Mucosa of rectum (tissue), 2 donors: Measurements from ENCODE around the gene CDK5RAP1.

ENCODE experiments used
- H3K27ac ChIP-seq, 2 donors: one replicate each; pipeline ENCODE4 v1.7.0; 2013; ENCODE audit warnings: inconsistent platforms in 2 of 2, low read depth in 2 of 2, low read length in 2 of 2
- H3K27me3 ChIP-seq, 2 donors: one replicate each; pipeline ENCODE4 v1.7.0; 2013; ENCODE audit warnings: low read length in 2 of 2; ENCODE audit not compliant: control insufficient read depth in 2 of 2, insufficient read depth in 2 of 2
- H3K36me3 ChIP-seq, 2 donors: one replicate each; pipeline ENCODE4 v1.7.0; 2013; ENCODE audit warnings: low read length in 2 of 2; ENCODE audit not compliant: control insufficient read depth in 2 of 2, insufficient read depth in 2 of 2
- H3K4me1 ChIP-seq, 2 donors: one replicate each; pipeline ENCODE4 v1.7.0; 2013; ENCODE audit warnings: low read length in 2 of 2, mild to moderate bottlenecking in 1 of 2; ENCODE audit not compliant: control insufficient read depth in 2 of 2, insufficient read depth in 2 of 2
- H3K4me3 ChIP-seq, 2 donors: one replicate each; pipeline ENCODE4 v1.7.0; 2013; ENCODE audit warnings: low read length in 2 of 2
- H3K9ac ChIP-seq, 2 donors: one replicate each; pipeline ENCODE4 v1.7.0; 2013; ENCODE audit warnings: low read length in 2 of 2, low read depth in 1 of 2, mild to moderate bottlenecking in 1 of 2
- H3K9me3 ChIP-seq, 2 donors: one replicate each; pipeline ENCODE4 v1.7.0; 2013; ENCODE audit warnings: low read length in 2 of 2; ENCODE audit not compliant: control insufficient read depth in 2 of 2
- donor health status: healthy.
- donor health status: Normal muscosa, but diverticular disease.

CDK5RAP1 gene

DNA sequence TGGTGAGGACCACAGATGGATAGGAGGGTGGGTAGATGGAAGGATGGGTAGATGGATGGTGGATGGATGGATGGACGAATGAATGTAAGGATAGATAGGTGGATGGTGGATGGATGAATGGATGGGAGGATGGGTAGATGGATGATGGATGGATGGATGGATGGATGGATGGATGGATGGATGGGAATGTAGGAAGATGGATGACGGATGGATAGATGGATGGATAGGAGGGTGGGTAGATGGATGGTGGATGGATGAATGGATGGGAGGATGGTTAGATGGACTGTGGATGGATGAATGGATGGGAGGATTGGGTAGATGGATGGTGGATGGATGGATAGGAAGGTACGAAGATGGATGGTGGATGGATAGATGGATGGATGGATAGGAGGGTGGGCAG, 67.2 kb downstream of the CDK5RAP1 start:
- no peaks in the 10 kb centered on the region for H3K9me3 ChIP-seq

GRCh38 chr20:33333616-33334015, 67.7 kb downstream of the CDK5RAP1 start:
- H3K36me3 ChIP-seq: no peaks in the 10 kb centered on the region
- H3K27ac ChIP-seq: no peak overlapping the region
- H3K4me1 ChIP-seq: no peaks in the 10 kb centered on the region
- H3K27me3 ChIP-seq: peaks cover 0 to 3% of the 10 kb centered on the region in 2 donors
- no peak overlapping the region for H3K4me3 ChIP-seq
- H3K9ac ChIP-seq: no peak overlapping the region
- no peaks in the 10 kb centered on the region for H3K9me3 ChIP-seq

More for the DNA sequence above, 67.2 kb downstream of the CDK5RAP1 start:
- peaks cover 0 to 3% of the 10 kb centered on the region in 2 donors for H3K27me3 ChIP-seq
- H3K4me3 ChIP-seq: no peak overlapping the region
- H3K4me1 ChIP-seq: no peaks in the 10 kb centered on the region
- no peak overlapping the region for H3K9ac ChIP-seq
- no peaks in the 10 kb centered on the region for H3K36me3 ChIP-seq
- H3K27ac ChIP-seq: no peak overlapping the region

DNA sequence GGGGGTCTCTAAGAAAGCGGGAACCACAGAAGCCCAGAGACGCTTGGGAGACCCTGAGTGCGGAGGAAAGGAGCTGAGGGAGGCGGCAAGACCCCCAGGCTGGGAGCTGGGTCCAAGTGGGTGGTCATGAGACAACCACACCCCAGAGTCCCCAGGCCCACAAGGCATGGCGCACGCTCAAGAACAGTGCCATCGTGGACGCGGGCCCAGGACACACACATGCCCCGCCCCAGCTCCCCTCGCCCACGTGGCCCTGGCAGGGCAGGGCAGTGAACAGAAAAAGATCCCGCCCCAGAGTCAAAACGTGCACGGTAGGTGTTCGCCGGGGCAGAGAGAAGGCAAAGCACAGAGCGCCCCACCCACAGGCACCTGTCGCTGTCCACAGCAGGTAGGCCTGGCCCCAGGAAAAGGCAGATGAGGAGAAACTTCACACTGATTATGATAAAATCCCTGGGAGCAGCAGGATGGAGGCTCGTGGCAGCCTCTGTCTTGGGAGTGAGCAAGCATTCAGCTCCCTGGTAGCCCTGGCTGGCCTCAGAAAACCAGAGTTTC, 68.3 kb downstream of the CDK5RAP1 start:
- Histone ChIP-seq H3K9ac (no peak overlapping the region), H3K4me3 (no peak overlapping the region), H3K36me3 (no peaks in the 10 kb centered on the region), H3K27me3 (peaks cover 3% of the 10 kb centered on the region in 2 donors), H3K27ac (no peak overlapping the region), H3K9me3 (no peaks in the 10 kb centered on the region), H3K4me1 (no peaks in the 10 kb centered on the region)

GRCh38 chr20:33328157-33329137, 72.9 kb downstream of the CDK5RAP1 start:
- Histone ChIP-seq H3K27me3 (peaks cover 3% of the 10 kb centered on the region in 2 donors), H3K36me3 (no peaks in the 10 kb centered on the region), H3K9me3 (no peaks in the 10 kb centered on the region), H3K27ac (no peak overlapping the region), H3K9ac (no peak overlapping the region), H3K4me1 (no peaks in the 10 kb centered on the region), H3K4me3 (no peak overlapping the region)

DNA sequence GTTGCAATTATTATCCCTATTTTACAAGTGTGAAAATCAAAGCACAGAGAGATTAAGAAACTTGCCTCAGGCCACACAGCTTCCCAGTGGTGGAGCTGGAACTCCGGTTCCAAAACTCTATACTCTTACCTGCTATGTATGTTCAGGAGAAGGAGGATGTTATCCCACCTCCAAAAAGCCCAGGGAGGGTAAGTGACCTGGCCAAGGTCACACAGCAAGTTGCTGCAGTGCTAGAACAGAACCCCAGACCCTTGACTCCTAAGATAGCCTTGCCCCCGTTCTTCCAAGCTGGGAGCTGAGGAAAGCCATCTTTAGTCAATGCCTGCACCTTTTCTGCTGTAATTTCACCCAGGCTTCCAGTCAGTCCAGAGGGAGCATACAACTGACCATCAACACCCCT, 76.0 kb downstream of the CDK5RAP1 start:
- no peak overlapping the region for H3K27ac ChIP-seq
- no peaks in the 10 kb centered on the region for H3K4me1 ChIP-seq
- H3K9ac ChIP-seq: no peak overlapping the region
- H3K4me3 ChIP-seq: no peak overlapping the region
- no peaks in the 10 kb centered on the region for H3K36me3 ChIP-seq
- no peaks in the 10 kb centered on the region for H3K9me3 ChIP-seq
- H3K27me3 ChIP-seq: peaks cover 3 to 8% of the 10 kb centered on the region in 2 donors

DNA sequence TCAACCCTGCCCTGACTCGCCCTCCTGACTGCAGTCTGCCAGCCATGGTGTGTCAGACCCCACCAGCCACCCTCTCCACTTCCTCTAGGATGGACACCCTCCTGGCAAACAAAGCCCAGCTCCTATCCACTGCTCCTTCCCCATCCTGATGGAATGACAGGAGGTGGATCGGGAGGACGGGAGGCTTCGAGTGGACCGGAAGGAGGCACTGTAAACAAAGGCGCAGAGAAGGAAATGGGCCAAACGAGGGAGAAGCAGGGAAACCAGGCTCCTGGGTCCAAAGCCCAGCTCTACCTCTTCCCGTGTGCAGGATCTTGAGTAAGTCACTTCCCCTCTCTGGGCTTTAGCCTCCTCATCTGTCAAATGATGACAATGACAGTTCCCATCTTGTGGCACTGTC, 78.1 kb downstream of the CDK5RAP1 start:
- H3K36me3 ChIP-seq: no peaks in the 10 kb centered on the region
- H3K9me3 ChIP-seq: no peaks in the 10 kb centered on the region
- no peak overlapping the region for H3K9ac ChIP-seq
- H3K4me1 ChIP-seq: no peaks in the 10 kb centered on the region
- no peak overlapping the region for H3K27ac ChIP-seq
- no peak overlapping the region for H3K4me3 ChIP-seq
- H3K27me3 ChIP-seq: peaks cover 6 to 11% of the 10 kb centered on the region in 2 donors

GRCh38 chr20:33322456-33322855, 78.9 kb downstream of the CDK5RAP1 start:
- Histone ChIP-seq H3K4me3 (no peak overlapping the region), H3K27me3 (peaks cover 6 to 18% of the 10 kb centered on the region in 2 donors), H3K27ac (no peak overlapping the region), H3K4me1 (no peaks in the 10 kb centered on the region), H3K36me3 (no peaks in the 10 kb centered on the region), H3K9me3 (no peaks in the 10 kb centered on the region), H3K9ac (no peak overlapping the region)

DNA sequence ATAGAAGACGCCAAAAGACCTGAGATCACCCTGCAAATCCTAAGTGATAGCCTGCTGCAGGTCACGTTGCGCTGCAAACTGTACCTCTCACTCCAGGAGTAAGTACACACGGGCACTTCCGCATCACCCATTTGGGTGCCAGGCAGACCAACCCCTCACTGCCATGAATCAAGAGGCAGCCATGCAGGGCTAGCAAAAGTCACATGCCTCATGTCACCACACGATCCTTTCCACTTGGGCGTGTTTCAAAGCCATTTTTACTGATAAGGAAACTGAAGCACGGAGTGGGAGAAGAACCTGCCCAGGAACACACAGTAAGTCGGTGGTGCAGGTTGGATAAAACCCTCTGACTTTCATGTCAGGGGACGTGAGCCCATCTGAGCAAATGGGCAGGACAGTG, 81.3 kb downstream of the CDK5RAP1 start:
- no peak overlapping the region for H3K4me3 ChIP-seq
- H3K9me3 ChIP-seq: no peaks in the 10 kb centered on the region
- no peak overlapping the region for H3K9ac ChIP-seq
- no peak overlapping the region for H3K27ac ChIP-seq
- H3K4me1 ChIP-seq: no peaks in the 10 kb centered on the region
- H3K36me3 ChIP-seq: no peaks in the 10 kb centered on the region
- H3K27me3 ChIP-seq: peaks cover 6 to 18% of the 10 kb centered on the region in 2 donors

DNA sequence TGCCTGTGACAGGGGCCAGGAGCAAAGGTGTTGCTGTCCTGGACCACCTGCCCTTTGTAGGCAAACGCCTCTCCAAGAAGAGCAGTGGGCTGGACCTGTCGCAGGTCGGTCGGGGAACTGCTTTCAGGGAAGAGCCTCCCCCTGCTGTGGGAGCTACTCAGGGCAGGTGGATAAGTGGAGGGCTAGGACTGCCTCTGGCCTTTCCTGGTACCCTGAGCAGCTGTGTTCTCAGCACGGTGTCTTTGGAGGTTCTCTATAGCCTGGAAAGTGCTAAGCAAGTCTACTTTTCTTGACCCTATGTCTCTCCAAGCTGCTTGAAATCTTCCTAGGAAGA, 83.3 kb downstream of the CDK5RAP1 start:
- no peaks in the 10 kb centered on the region for H3K9me3 ChIP-seq
- peaks cover 6 to 14% of the 10 kb centered on the region in 2 donors for H3K27me3 ChIP-seq
- no peaks in the 10 kb centered on the region for H3K36me3 ChIP-seq
- no peak overlapping the region for H3K27ac ChIP-seq
- no peak overlapping the region for H3K4me3 ChIP-seq
- H3K4me1 ChIP-seq: no peaks in the 10 kb centered on the region
- H3K9ac ChIP-seq: no peak overlapping the region

DNA sequence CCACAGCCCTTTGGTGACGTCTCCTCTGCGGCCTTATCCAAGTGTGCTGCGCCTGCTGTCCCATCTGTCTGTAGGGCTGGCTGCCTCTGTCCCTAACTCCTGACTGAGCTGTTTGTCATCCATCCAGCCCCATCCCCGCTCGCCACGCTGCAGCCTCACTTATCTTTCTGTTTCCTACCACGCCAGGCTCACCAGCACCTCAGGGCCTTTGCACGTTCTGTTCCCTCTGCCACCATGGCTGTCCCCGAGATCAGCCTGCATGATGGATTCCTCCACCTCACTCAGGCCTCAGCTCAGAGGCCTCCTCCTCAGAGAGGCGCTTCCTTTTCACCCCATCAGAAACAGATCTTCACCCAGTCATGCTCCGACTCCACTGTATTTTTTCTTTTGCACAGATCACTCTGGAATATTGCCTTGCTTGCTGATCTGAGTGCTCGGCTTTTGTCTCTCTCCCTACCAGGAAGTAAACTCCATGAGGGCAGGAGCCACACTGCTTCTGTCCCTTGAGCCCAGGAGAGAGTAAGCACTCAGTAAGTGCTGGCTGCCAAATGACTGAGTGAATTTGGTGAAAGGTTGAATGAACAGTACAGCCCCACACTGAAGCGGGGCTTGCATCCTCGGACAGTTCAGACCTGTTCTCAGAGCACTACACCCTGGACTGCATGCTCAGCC, 83.8 kb downstream of the CDK5RAP1 start:
- Histone ChIP-seq H3K9me3 (no peaks in the 10 kb centered on the region), H3K27me3 (peaks cover 6 to 13% of the 10 kb centered on the region in 2 donors), H3K9ac (no peak overlapping the region), H3K36me3 (no peaks in the 10 kb centered on the region), H3K27ac (no peak overlapping the region), H3K4me3 (no peak overlapping the region), H3K4me1 (no peaks in the 10 kb centered on the region)
